Subcutaneous adipose tissue (tissue), 4 donors: ENCODE data around the gene SLC30A9. TPM values are rescaled to one million over a fixed set of nuclear protein-coding genes. Genes with fewer than 3 reads are reported as not detected.

Experiments used
- CTCF ChIP-seq: fragments of 450-650 bp; IDR thresholded peaks from one replicate; pipeline ENCODE4 v1.5.1; 2016; ENCODE audit warnings: low read depth, mild to moderate bottlenecking, control low read depth, antibody characterized with exemption, moderate library complexity
- total RNA-seq, 4 donors: library from RNA; depleted of rRNA; stranded (reverse); fragments of >200 nt; gene quantifications; one replicate each; pipeline ENCODE4 v1.1.0, GENCODE V29; 2016

Gene SLC30A9
- total RNA-seq, 4 donors from 2014 or later = 34.3 to 44.5 (median 37.4) TPM

GRCh38 chr4:42067264-42067663 lies 76.9 kb downstream of the SLC30A9 start:
- no peak for TF ChIP-seq CTCF

GRCh38 chr4:42070463-42070862 lies 80.1 kb downstream of the SLC30A9 start:
- TF ChIP-seq CTCF = no peak

- no peak for TF ChIP-seq CTCF
Measured at GRCh38 chr4:42074294-42074693, 84.0 kb downstream of the SLC30A9 start.

- no peak for TF ChIP-seq CTCF
Measured at GRCh38 chr4:42078184-42078801, 88.0 kb downstream of the SLC30A9 start.

- no peak for TF ChIP-seq CTCF
Measured at GRCh38 chr4:42080306-42080705, 90.0 kb downstream of the SLC30A9 start.

- no peak for TF ChIP-seq CTCF
Measured at GRCh38 chr4:42083816-42084215, 93.5 kb downstream of the SLC30A9 start.

- no peak for TF ChIP-seq CTCF
Measured at GRCh38 chr4:42088386-42088785, 98.1 kb downstream of the SLC30A9 start.
